OCI-LY7 (cell line): ENCODE results near the gene XRN2. TPM values are rescaled to one million over a fixed set of nuclear protein-coding genes. Genes with fewer than 3 reads are reported as not detected.

ENCODE experiments used
- BruUV-seq: library from RNA; stranded (reverse); fragments of 400-500 nt; replicated peaks from 2 replicates; lab custom pipeline; 2021; lab: Mats Ljungman, UMichigan
- CTCF ChIA-PET: fragments of 300-600 bp; sonication (Branson Sonifier 250); formaldehyde crosslinking; loops from one replicate; lab custom pipeline; 2022; ENCODE audit warnings: antibody characterized with exemption; ENCODE audit not compliant: unreplicated experiment; lab: Charles Lee
- POLR2A ChIA-PET: fragments of 300-600 bp; sonication (Branson Sonifier 250); formaldehyde crosslinking; loops from one replicate; lab custom pipeline; 2022; ENCODE audit warnings: antibody characterized with exemption; lab: Charles Lee
- DNase-seq: peaks from one replicate; pipeline ENCODE4 v3.0.0-alpha.2; 2015; ENCODE audit warnings: low spot score
- H2AFZ ChIP-seq: fragments of 200-600 bp; sonication (generic), shearing (Covaris generic); 2 replicates; pipeline ENCODE4 v1.6.1; 2014; ENCODE audit warnings: mild to moderate bottlenecking, antibody characterized with exemption, low read length, moderate library complexity
- H3K27ac ChIP-seq: fragments of 200-600 bp; sonication (generic); 2 replicates; pipeline ENCODE4 v1.5.1; 2014; ENCODE audit warnings: mixed run types, low read depth, mild to moderate bottlenecking, moderate library complexity, low read length, inconsistent platforms; ENCODE audit not compliant: poor library complexity, severe bottlenecking
- H3K36me3 ChIP-seq: fragments of 200-600 bp; sonication (generic); 2 replicates; pipeline ENCODE4 v1.6.1; 2014; ENCODE audit warnings: mild to moderate bottlenecking, antibody characterized with exemption, low read length, moderate library complexity, mixed read lengths; ENCODE audit not compliant: insufficient read depth
- H3K4me1 ChIP-seq: fragments of 200-600 bp; sonication (generic); 2 replicates; pipeline ENCODE4 v1.5.1; 2014; ENCODE audit warnings: mild to moderate bottlenecking, low read length; ENCODE audit not compliant: insufficient read depth, poor library complexity, severe bottlenecking
- H3K4me2 ChIP-seq: fragments of 200-600 bp; sonication (generic); 2 replicates; pipeline ENCODE4 v1.6.1; 2014; ENCODE audit warnings: mild to moderate bottlenecking, low read length
- H3K4me3 ChIP-seq: fragments of 200-600 bp; sonication (generic); 2 replicates; pipeline ENCODE4 v1.5.1; 2014; ENCODE audit warnings: mild to moderate bottlenecking, low read depth, low read length; ENCODE audit not compliant: poor library complexity, severe bottlenecking
- H3K79me2 ChIP-seq: fragments of 200-600 bp; sonication (generic); 2 replicates; pipeline ENCODE4 v1.6.1; 2016; ENCODE audit warnings: low read depth, mild to moderate bottlenecking, low read length, moderate library complexity, mixed read lengths; ENCODE audit not compliant: insufficient read depth
- H3K9me2 ChIP-seq: fragments of 200-600 bp; sonication (generic); 2 replicates; pipeline ENCODE4 v1.6.1; 2016; ENCODE audit warnings: mild to moderate bottlenecking, low read length, mixed read lengths; ENCODE audit not compliant: insufficient read depth
- H3K9me3 ChIP-seq: fragments of 200-600 bp; sonication (generic); 2 replicates; pipeline ENCODE4 v1.6.1; 2014; ENCODE audit warnings: mild to moderate bottlenecking, mixed run types, low read length, mixed read lengths
- H4K20me1 ChIP-seq: fragments of 200-600 bp; sonication (generic); 2 replicates; pipeline ENCODE4 v1.6.1; 2014; ENCODE audit warnings: mild to moderate bottlenecking, antibody characterized with exemption, low read length, moderate library complexity, mixed read lengths; ENCODE audit not compliant: insufficient read depth
- EZH2phosphoT487 ChIP-seq: fragments of 200-600 bp; sonication (generic); IDR thresholded peaks from 2 replicates; pipeline ENCODE4 v1.6.1; 2018; ENCODE audit warnings: low read depth, borderline replicate concordance, mild to moderate bottlenecking, mixed run types, antibody characterized with exemption, low read length, moderate library complexity, mixed read lengths
- intact Hi-C: fragments of 100-400 bp; cut with micrococcal nuclease; formaldehyde crosslinking; loops from one replicate; pipeline ENCODE4 v1.10.0; 2022; ENCODE audit not compliant: unreplicated experiment
- total RNA-seq, 2 experiments: library from RNA; depleted of rRNA in 1 of 2; stranded (reverse); fragments of >200 nt in 1 of 2; shearing (Covaris generic) in 1 of 2; gene quantifications; 2 replicates each; pipeline ENCODE4 v1.2.3, GENCODE V29; 2014 to 2022
- TF ChIP-seq, protein P1 (sequence below): fragments of 200-600 bp; sonication (generic); conservative IDR thresholded peaks from 2 replicates; pipeline ENCODE4 v1.5.1; 2014; ENCODE audit warnings: mild to moderate bottlenecking, antibody characterized with exemption, low read length, moderate library complexity, mixed read lengths

The XRN2 gene
- total RNA-seq, 2 experiments from 2014 or later: 47.9 to 50.3 TPM

DNA sequence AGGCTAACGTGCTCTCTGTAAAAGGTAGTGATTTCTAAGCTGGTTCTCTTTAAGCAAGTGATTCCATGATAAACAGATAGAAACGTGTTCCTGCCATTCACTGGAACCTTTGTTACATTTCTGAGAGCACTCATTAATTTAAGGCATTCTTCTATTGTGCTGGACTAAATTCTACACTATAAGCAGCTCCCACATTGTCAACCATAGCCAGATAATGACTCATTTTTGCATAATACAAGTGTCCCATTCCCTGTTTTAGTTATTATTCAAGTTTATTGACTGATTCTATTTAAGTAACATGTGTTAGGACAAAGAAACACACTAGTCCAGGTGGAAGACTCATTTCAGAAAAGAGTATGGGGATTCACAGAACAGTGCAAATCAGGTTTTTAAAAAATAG, 13.5 kb upstream of the XRN2 start:
- Histone ChIP-seq H3K4me2 (no peak overlapping the region), H3K9me2 (no peaks in the 10 kb centered on the region), H3K9me3 (no peaks in the 10 kb centered on the region), H3K36me3 (no peaks in the 10 kb centered on the region), H3K79me2 (no peaks in the 10 kb centered on the region), H2AFZ (no peak overlapping the region), H3K4me1 (no peaks in the 10 kb centered on the region), H3K27ac (no peak overlapping the region), H4K20me1 (no peaks in the 10 kb centered on the region), H3K4me3 (no peak overlapping the region)
- no peak for DNase-seq
- TF ChIP-seq, protein P1, sequence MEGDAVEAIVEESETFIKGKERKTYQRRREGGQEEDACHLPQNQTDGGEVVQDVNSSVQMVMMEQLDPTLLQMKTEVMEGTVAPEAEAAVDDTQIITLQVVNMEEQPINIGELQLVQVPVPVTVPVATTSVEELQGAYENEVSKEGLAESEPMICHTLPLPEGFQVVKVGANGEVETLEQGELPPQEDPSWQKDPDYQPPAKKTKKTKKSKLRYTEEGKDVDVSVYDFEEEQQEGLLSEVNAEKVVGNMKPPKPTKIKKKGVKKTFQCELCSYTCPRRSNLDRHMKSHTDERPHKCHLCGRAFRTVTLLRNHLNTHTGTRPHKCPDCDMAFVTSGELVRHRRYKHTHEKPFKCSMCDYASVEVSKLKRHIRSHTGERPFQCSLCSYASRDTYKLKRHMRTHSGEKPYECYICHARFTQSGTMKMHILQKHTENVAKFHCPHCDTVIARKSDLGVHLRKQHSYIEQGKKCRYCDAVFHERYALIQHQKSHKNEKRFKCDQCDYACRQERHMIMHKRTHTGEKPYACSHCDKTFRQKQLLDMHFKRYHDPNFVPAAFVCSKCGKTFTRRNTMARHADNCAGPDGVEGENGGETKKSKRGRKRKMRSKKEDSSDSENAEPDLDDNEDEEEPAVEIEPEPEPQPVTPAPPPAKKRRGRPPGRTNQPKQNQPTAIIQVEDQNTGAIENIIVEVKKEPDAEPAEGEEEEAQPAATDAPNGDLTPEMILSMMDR: no peak
- TF ChIP-seq EZH2phosphoT487: no peak
- no TSS peak for BruUV-seq
- intact Hi-C loops: no loop called here
- CTCF ChIA-PET: no interaction called here
- POLR2A ChIA-PET: no interaction called here

DNA sequence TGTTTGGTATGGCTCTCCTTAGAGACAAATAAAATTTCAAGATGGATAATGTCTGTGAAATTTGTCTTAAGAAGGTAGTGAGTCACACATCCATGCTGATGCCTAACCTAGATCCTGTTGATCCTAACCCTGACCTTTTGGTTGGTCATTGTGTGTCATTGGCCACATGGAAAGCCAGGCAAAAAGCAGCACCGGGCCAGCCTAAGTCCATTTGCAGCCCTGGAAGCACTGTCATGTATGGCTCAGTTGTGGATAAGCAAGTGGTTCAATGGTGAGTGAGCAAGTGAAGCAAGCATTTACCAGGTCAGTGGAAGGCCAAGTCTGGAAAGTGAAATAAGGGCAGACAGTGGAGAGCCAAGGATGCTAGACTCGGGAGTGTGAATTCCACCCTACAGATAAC, 12.1 kb upstream of the XRN2 start:
- Histone ChIP-seq H3K4me3 (no peak overlapping the region), H2AFZ (no peak overlapping the region), H3K36me3 (no peaks in the 10 kb centered on the region), H3K4me1 (no peaks in the 10 kb centered on the region), H3K4me2 (no peak overlapping the region), H3K9me3 (no peaks in the 10 kb centered on the region), H3K79me2 (no peaks in the 10 kb centered on the region), H3K9me2 (no peaks in the 10 kb centered on the region), H4K20me1 (no peaks in the 10 kb centered on the region), H3K27ac (no peak overlapping the region)
- intact Hi-C loops: no loop called here
- TF ChIP-seq EZH2phosphoT487: no peak
- TF ChIP-seq, protein P1: no peak
- ChIA-PET POLR2A (no interaction called here), CTCF (no interaction called here)
- DNase-seq: no peak
- no TSS peak for BruUV-seq

DNA sequence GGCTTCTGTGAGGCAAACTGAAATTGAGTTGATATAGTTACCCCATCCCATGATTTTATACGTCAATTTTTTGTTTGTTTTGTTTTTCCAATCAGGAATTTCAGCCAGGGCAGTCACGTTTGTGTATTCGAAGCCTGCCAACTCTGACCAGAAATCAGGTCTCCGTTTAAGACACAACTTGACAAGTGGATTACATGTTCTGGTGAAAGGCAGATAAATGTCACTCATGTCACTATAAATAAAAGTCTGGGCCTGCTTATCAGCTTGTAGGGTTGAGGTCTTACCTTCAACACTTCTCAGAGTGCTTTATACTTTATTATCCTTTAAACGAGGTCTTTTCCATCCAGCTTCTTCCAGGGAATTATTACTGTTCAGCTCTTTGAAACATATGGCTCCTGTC, 8.4 kb upstream of the XRN2 start:
- CTCF ChIA-PET: no interaction called here
- no peaks in the 10 kb centered on the region for H3K9me3 ChIP-seq
- no TSS peak for BruUV-seq
- no peak for TF ChIP-seq EZH2phosphoT487
- TF ChIP-seq, protein P1: no peak
- no peaks in the 10 kb centered on the region for H3K4me1 ChIP-seq
- no peaks in the 10 kb centered on the region for H3K79me2 ChIP-seq
- H3K9me2 ChIP-seq: no peaks in the 10 kb centered on the region
- H3K36me3 ChIP-seq: no peaks in the 10 kb centered on the region
- H3K4me3 ChIP-seq: no peak overlapping the region
- H2AFZ ChIP-seq: no peak overlapping the region
- DNase-seq: no peak
- no peak overlapping the region for H3K4me2 ChIP-seq
- intact Hi-C loops: no loop called here
- H4K20me1 ChIP-seq: no peaks in the 10 kb centered on the region
- POLR2A ChIA-PET: interaction anchor here (1.4 kb wide), 1 partner anchor 48 kb away, joined by 3 read pairs; no protein-coding TSS in a partner anchor
- no peak overlapping the region for H3K27ac ChIP-seq
